Measurements from ENCODE around the gene RNASEH2A. TPM values are rescaled to one million over a fixed set of nuclear protein-coding genes. Genes with fewer than 3 reads are reported as not detected.

Gene RNASEH2A
- polyA plus RNA-seq, 5 donors: 29.8 to 42.9 (median 32.9) TPM

GRCh38 chr19:12779162-12779993 is 27.0 kb upstream of the RNASEH2A start:
- peak; percentile 80 to 87 for DNase-seq

- DNase-seq: no peak
Measured at GRCh38 chr19:12782174-12782423, 24.3 kb upstream of the RNASEH2A start.

GRCh38 chr19:12782424-12783290 is 23.7 kb upstream of the RNASEH2A start:
- peak; percentile 86 to 88 for DNase-seq

DNA sequence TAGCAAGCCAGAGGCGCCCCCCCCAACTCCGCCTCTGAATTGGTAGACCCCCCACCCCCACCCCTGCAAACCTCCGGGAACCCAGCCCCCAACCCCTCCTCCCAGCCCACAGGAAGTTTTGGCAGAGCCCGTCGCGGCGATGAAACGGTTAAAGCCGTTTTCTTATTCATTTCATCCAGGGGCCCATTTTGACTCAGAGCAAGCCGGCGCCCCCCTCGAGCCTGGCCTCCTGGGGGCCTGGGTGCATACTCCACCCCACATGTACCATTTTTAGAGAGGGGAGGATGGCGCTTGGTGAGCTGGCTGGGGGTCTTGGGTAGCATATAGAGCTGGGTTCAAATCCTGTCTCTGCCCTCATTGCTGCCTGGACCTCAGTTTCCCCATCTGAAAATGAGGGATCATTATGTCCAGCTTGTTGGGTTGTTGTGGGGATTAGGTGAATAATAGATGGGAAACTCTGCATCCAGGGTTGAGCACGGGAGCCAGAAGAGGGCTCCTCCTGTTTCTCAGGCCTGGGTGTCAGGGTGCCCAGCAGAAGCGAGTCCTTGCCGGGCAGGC is 23.0 kb upstream of the RNASEH2A start:
- DNase-seq: no peak

GRCh38 chr19:12783849-12784393 is 22.5 kb upstream of the RNASEH2A start:
- DNase-seq: no peak

DNA sequence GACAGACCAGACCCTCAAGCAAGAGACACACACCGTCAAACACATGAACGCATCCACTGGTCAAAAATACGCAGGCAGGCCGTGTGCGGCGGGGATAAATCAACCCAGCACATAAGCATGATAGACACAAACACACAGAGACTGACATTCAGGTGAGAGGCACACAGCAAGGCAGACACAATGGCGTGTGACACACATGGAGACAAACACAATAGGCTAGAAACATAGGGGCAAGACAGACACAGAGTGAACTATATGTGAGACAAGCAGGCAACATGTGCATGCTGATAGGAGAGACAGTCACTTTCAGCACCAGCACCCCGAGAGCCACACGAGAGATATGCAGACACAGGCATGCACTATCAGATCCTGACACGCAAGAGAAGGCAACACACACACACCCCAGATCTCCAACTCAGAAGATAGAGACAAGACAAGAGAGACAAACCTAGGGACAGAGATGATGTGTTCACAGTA is 22.0 kb upstream of the RNASEH2A start:
- DNase-seq: no peak

DNA sequence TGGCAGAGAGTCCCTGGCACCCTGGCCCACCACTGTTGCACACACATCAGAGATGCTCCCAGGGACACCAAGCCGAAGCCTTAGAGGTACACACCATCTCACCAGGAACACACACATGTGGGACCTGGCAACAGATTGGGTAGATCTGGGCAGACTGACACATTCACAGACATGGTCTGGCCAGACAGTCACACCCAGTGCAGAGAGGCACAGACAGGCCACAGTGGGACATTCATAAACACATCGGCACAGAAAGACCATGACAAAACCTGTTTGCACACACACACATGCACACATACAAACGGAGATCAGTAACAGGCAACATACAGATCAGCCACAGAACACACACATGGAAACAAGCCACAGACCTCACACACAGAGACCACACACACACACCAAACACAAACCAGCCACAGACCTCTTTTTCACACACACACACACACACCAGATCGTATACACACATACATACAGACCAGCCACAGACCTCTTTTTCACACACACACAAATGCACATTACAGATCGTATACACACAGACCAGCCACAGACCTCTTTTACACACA is 21.4 kb upstream of the RNASEH2A start:
- peak in 1 of 2 donors; percentile 34 for DNase-seq

GRCh38 chr19:12785431-12786031 is 20.9 kb upstream of the RNASEH2A start:
- DNase-seq: no peak

GRCh38 chr19:12786141-12786870 is 20.1 kb upstream of the RNASEH2A start:
- peak in 1 of 2 donors; percentile 46 for DNase-seq

DNA sequence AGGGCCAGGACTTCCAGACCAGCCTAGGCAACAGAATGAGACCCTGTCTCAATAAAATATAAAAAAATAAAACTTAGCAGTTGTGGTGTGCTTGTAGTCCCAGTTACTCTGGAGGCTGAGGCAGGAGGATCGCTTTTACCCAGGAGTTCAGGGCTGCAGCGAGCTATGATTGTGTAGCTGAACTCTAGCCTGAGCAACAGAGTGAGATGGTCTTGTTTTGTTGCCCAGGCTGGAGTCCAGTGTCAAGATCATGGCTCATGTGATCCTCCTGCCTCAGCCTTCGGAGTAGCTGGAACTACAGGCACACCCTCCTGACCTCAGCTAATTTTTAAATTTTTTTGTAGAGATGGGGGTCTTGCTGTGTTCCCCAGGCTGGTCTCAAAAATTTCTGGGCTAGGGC is 19.4 kb upstream of the RNASEH2A start:
- no peak for DNase-seq

GRCh38 chr19:12787458-12787857 is 18.9 kb upstream of the RNASEH2A start:
- DNase-seq: no peak

- peak in 1 of 2 donors; percentile 50 for DNase-seq
Measured at GRCh38 chr19:12788042-12788681, 18.2 kb upstream of the RNASEH2A start.

DNA sequence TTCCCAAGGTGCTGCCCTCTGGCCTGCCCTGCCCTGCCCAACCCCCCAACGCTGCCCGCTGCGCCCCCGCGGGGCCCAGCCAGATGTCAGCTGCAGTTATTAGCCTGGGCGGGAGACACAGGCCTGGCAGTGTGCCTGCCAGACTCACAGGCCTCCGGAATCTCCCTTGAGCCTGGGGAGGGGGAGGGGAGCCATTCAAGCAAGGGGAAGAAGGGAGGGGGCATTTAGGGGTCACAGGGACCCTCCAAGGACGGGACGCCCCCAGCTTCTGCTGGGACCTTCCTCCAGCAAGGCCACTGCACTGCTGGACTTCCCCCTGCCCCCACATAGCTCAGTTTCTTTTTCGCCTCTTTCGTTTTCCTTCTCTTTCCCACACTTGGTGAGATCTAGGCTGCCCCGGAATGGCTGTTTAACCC is 17.7 kb upstream of the RNASEH2A start:
- DNase-seq: peak; percentile 84

DNA sequence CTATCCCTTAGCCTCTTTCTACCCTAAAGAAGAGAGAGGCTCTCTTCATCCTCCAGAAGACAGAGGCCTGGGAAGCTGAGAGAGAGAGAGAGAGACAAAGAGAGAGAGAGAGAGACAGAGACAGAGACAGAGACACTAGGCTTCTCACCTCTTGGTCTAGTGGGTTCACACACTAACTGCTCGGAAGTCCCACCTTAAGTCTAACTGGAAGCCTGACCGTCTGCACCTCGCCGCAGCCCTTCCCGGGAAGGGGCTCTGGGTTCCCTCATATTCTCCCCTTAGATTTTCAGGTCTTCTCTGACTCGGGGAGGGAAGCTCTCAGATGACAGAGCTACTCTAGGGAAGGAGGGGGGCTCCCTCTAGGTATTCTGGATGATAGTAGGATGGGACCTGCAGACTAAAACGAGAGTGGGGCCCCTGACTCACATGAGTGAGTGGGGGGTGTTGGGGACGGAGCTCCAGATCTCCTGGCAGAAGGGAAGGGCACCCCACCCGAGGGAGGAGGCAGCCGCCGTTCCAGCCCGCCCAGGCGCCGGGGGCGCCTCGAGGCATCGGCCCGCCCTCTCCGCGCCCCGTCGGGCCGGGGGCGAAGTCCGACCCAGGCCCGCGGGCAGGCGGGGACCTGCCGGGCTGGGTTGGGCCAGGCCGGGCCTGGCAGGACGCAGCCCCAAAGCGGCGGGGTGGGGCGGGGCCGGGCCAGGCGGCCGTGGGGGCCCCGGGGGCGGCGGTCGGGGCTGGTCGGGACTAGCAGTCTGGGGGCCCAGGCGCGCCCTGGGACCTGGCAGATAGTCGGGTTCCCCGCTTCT is 17.1 kb upstream of the RNASEH2A start:
- peak in 1 of 2 donors; percentile 39 for DNase-seq

DNA sequence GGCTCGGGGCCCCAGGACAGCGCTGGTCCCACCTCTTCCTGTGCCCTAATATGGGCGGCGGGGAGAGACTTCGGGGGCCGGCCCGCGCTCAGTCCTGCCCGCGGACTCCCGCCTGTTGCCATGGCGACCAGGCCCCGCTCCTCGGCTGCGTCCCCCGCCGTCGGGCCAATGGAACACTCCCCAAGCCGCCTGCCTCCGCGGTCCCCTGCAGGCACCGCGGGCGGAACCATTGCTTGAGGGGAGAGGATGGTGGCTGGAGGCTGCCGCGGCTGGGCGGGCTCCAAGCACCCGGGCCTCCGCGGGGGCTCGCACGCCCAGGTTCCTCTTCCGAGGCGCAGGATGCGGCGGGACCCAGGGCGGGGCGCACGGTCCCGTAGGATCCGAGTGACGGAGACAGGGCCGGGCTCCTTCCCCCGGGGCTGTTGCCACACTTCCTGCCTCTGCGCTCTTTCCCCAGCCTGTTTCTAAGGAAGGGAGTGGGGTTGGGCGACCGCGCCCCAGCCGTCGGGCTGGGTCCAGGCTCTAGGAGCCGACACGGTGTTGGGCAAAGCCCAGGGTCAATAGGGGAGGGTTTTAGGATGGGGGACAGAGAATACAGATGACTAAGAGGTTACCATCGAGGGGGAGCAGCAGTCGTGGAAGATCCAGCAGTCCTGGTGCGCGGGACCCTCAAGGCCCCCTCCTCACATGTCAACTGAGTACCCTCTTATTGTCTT is 16.3 kb upstream of the RNASEH2A start:
- DNase-seq: peak; percentile 95 to 97

DNA sequence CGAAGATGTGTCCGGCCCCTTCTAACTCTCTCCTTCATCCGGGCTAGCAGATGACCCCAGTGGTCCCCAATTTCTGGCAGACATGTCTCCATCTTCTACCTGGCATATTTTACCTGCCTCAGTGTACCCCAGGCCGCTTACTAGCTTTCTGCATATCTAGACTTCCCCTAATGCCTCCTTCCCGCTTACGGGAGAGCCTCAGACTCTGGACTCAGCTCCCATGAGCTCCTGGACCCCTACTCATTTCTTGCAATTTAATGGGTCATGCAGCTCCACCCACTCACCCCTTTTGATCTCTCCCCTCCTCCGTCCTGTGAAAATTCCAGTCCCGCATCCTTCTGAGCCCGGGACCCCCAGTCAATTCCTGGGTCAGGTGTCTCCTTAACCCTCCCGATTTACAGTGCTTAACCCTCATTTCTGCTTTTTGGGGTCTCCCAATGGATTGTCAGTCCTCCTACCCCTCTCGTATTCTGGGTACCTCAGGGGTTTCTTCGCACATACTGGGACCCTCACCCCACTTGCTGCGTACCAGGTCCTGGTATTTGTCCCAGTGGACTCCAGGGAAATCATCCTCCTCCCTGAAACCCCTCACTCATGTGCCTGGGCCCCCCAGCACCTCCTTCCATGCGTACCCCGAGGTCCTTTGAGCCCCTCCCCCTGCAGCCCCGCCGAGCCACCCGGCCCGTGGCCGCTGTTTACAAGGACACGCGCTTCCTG is 15.6 kb upstream of the RNASEH2A start:
- no peak for DNase-seq

- peak; percentile 95 to 96 for DNase-seq
Measured at GRCh38 chr19:12791345-12792050, 14.9 kb upstream of the RNASEH2A start, which contains the start of gene JUNB. Gene JUNB, plus strand, starts transcription at chr19:12791486. Its CDS starts 286 bp downstream, at chr19:12791772.

All from right lung (tissue), 5 donors.